ENCODE results near the gene CDIPT. TPM values are rescaled to one million over a fixed set of nuclear protein-coding genes. Genes with fewer than 3 reads are reported as not detected.

Gene CDIPT
- total and polyA plus RNA-seq, 2 of the 13 experiments (the other 11 are each of a cell fraction or from before 2014, with no cell fraction given): 54.9 to 97.5 TPM

GRCh38 chr16:29815793-29816693 lies 47.0 kb downstream of the CDIPT start, which contains the start of gene PAGR1 (continued):
- TF ChIP-seq ZNF703 (CRISPR knock-in tag; IDR thresholded peaks at IDR 0.05; ENCODE audit: borderline replicate concordance) (no peak), PHF21A (CRISPR knock-in tag; IDR thresholded peaks at IDR 0.05) (no peak; the same call in 1 of the 2 replicates), ZNF615 (CRISPR knock-in tag; IDR thresholded peaks at IDR 0.05; ENCODE audit: borderline replicate concordance) (no peak; the same call in 1 of the 2 replicates), GLMP (CRISPR knock-in tag; IDR thresholded peaks at IDR 0.05; ENCODE audit: borderline replicate concordance) (no peak), SATB2 (CRISPR knock-in tag; IDR thresholded peaks at IDR 0.05) (no peak), ZNF138 (CRISPR knock-in tag; IDR thresholded peaks at IDR 0.05; ENCODE audit: low read depth) (0 out of 2 replicates have a peak, but pooled peaks have one; percentile 78), ZBTB3 (CRISPR knock-in tag; IDR thresholded peaks at IDR 0.05; ENCODE audit: borderline replicate concordance, low read depth) (peak; percentile 85; the same call in 1 of the 2 replicates), ZNF878 (CRISPR knock-in tag; IDR thresholded peaks at IDR 0.05) (no peak), KDM5B (CRISPR knock-in tag; IDR thresholded peaks at IDR 0.05; ENCODE audit: borderline replicate concordance) (peak; percentile 93), RNF2 (conservative IDR thresholded peaks at IDR 0.05; ENCODE audit: low read depth) (peak; percentile 94), GFI1 (CRISPR knock-in tag; IDR thresholded peaks at IDR 0.05; ENCODE audit: borderline replicate concordance) (peak; percentile 88), ZKSCAN8 (CRISPR knock-in tag; IDR thresholded peaks at IDR 0.05; ENCODE audit: borderline replicate concordance) (peak; percentile 66; the same call in 1 of the 2 replicates), NFKBIZ (CRISPR knock-in tag; IDR thresholded peaks at IDR 0.05) (0 out of 2 replicates have a peak, but pooled peaks have one; percentile 29), MXD1 (CRISPR knock-in tag; IDR thresholded peaks at IDR 0.05) (peak; percentile 88), ZNF121 (CRISPR knock-in tag; IDR thresholded peaks at IDR 0.05) (peak; percentile 35; the same call in 1 of the 2 replicates), ZNF598 (CRISPR knock-in tag; IDR thresholded peaks at IDR 0.05; ENCODE audit: borderline replicate concordance) (peak; percentile 95), ZNF136 (CRISPR knock-in tag; IDR thresholded peaks at IDR 0.05; ENCODE audit: low read depth) (peak; percentile 84)
- TF ChIP-seq, protein P1, sequence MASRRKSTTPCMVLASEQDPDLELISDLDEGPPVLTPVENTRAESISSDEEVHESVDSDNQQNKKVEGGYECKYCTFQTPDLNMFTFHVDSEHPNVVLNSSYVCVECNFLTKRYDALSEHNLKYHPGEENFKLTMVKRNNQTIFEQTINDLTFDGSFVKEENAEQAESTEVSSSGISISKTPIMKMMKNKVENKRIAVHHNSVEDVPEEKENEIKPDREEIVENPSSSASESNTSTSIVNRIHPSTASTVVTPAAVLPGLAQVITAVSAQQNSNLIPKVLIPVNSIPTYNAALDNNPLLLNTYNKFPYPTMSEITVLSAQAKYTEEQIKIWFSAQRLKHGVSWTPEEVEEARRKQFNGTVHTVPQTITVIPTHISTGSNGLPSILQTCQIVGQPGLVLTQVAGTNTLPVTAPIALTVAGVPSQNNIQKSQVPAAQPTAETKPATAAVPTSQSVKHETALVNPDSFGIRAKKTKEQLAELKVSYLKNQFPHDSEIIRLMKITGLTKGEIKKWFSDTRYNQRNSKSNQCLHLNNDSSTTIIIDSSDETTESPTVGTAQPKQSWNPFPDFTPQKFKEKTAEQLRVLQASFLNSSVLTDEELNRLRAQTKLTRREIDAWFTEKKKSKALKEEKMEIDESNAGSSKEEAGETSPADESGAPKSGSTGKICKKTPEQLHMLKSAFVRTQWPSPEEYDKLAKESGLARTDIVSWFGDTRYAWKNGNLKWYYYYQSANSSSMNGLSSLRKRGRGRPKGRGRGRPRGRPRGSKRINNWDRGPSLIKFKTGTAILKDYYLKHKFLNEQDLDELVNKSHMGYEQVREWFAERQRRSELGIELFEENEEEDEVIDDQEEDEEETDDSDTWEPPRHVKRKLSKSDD (CRISPR knock-in tag; IDR thresholded peaks at IDR 0.05; ENCODE audit: low read depth): peak; percentile 96
- TF ChIP-seq, protein P2, sequence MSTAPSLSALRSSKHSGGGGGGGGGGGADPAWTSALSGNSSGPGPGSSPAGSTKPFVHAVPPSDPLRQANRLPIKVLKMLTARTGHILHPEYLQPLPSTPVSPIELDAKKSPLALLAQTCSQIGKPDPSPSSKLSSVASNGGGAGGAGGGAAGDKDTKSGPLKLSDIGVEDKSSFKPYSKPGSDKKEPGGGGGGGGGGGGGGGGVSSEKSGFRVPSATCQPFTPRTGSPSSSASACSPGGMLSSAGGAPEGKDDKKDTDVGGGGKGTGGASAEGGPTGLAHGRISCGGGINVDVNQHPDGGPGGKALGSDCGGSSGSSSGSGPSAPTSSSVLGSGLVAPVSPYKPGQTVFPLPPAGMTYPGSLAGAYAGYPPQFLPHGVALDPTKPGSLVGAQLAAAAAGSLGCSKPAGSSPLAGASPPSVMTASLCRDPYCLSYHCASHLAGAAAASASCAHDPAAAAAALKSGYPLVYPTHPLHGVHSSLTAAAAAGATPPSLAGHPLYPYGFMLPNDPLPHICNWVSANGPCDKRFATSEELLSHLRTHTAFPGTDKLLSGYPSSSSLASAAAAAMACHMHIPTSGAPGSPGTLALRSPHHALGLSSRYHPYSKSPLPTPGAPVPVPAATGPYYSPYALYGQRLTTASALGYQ (CRISPR knock-in tag; IDR thresholded peaks at IDR 0.05): no peak; the same call in 1 of the 2 replicates
- TF ChIP-seq, protein P3, sequence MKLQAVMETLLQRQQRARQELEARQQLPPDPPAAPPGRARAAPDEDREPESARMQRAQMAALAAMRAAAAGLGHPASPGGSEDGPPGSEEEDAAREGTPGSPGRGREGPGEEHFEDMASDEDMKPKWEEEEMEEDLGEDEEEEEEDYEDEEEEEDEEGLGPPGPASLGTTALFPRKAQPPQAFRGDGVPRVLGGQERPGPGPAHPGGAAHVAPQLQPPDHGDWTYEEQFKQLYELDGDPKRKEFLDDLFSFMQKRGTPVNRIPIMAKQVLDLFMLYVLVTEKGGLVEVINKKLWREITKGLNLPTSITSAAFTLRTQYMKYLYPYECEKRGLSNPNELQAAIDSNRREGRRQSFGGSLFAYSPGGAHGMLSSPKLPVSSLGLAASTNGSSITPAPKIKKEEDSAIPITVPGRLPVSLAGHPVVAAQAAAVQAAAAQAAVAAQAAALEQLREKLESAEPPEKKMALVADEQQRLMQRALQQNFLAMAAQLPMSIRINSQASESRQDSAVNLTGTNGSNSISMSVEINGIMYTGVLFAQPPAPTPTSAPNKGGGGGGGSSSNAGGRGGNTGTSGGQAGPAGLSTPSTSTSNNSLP (IDR thresholded peaks at IDR 0.05; ENCODE audit: low read depth, low read length): peak; percentile 43; the same call in 1 of the 2 replicates
